ENCODE data around the gene KIF7.

Gene KIF7

DNA sequence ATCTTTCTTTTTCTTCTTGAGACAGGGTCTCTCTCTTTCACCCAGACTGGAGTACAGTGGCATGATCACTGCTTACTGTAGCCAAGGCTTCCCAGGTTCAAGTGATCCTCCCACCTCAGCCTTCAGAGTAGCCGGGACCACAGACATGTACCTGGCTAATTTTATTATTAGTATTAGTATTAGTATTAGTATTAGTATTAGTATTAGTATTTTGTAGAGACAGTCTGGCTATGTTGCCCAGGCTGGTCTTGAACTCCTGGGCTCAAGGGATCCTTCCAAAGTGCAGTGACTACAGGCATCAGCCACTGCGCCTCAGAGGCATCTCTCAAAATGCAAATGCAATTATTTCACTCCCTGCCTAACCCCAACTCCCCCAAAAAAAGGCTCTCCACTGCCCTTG is 1.7 kb downstream of the KIF7 start:
- Histone ChIP-seq H3K9ac (no peak overlapping the region), H3K4me2 (peak overlapping the region in 4 of 11 experiments; percentile 97 to 99 (median 98); a peak in 3 of 22 replicates), H3K27me3 (peaks cover 34 to 49% (median 45%) of the 10 kb centered on the region in 11 experiments), H3K36me3 (peaks cover 0 to 8% (median 3%) of the 10 kb centered on the region in 11 experiments; a peak in 8 of 22 replicates), H3K4me3 (no peak overlapping the region), H3K9me3 (replicated peaks in 1 of 11) (0 out of 22 replicates have a peak, but pooled peaks cover 0 to 2% (median 0%) of the 10 kb centered on the region in 11 experiments), H4K20me1 (peaks cover 0 to 27% (median 3%) of the 10 kb centered on the region in 11 experiments; a peak in 7 of 22 replicates), H3K4me1 (peaks cover 5 to 22% (median 16%) of the 10 kb centered on the region in 10 experiments; a peak in 18 of 20 replicates), H3K27ac (no peak overlapping the region)
- TF ChIP-seq Cebpa-rat (IDR thresholded peaks at IDR 0.05) = no peak

DNA sequence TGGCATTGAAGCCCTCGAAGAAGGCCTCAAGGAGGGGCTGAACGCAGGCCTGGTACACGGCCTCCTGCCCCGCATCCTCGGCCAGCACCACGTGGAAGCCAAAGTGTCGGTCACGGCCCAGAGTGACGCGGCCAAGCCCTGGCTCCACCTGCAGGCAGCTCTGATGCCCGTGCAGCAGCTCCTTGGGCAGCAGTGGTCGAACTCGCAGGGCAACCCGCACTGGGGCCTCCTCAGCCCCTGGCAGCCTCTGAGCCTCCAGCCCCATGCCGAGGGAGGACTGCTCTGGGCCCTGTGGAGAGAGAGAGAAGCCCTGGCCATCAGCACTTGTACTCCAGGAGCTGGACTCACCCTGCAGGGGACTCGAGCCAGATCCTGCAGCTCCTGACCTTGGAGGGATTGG is 2.6 kb downstream of the KIF7 start:
- H3K27me3 ChIP-seq = peaks cover 34 to 48% (median 45%) of the 10 kb centered on the region in 11 experiments
- H3K4me1 ChIP-seq = peaks cover 5 to 22% (median 16%) of the 10 kb centered on the region in 10 experiments; a peak in 18 of 20 replicates
- H3K4me2 ChIP-seq = no peak overlapping the region
- H4K20me1 ChIP-seq = peaks cover 0 to 27% (median 3%) of the 10 kb centered on the region in 11 experiments; a peak in 7 of 22 replicates
- no peak overlapping the region for H3K9ac ChIP-seq
- no peak for TF ChIP-seq Cebpa-rat (IDR thresholded peaks at IDR 0.05)
- no peak overlapping the region for H3K27ac ChIP-seq
- peaks cover 0 to 10% (median 5%) of the 10 kb centered on the region in 11 experiments; a peak in 10 of 22 replicates for H3K36me3 ChIP-seq
- no peak overlapping the region for H3K4me3 ChIP-seq
- 0 out of 22 replicates have a peak, but pooled peaks cover 0 to 9% (median 0%) of the 10 kb centered on the region in 11 experiments for H3K9me3 ChIP-seq (replicated peaks in 1 of 11)

DNA sequence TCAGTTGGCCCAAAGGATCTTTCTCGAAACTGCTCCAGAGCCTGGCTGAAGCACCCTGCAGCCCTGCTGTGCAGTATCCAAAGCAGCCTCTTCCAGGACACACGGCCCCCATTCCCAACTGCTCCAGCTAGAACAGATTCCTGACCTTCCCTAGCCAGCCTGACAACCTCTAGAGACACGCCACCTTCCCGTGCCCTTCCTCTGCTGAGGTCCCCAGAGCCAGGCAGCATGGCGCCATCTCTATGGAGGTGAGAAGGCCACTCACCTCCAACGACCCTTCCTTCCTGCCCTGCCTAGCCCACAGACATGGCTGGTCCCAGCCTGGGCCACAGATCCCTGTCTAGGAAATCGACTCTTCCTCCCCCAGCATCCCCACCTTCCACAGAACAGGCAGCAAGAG is 3.1 kb downstream of the KIF7 start:
- peaks cover 34 to 47% (median 45%) of the 10 kb centered on the region in 11 experiments for H3K27me3 ChIP-seq
- H3K27ac ChIP-seq = no peak overlapping the region
- no peak overlapping the region for H3K4me3 ChIP-seq
- peaks cover 0 to 10% (median 5%) of the 10 kb centered on the region in 11 experiments; a peak in 10 of 22 replicates for H3K36me3 ChIP-seq
- no peak for TF ChIP-seq Cebpa-rat (IDR thresholded peaks at IDR 0.05)
- H3K4me2 ChIP-seq = no peak overlapping the region
- H3K4me1 ChIP-seq = peaks cover 5 to 22% (median 16%) of the 10 kb centered on the region in 10 experiments; a peak in 18 of 20 replicates
- H3K9ac ChIP-seq = no peak overlapping the region
- H4K20me1 ChIP-seq = peaks cover 0 to 27% (median 3%) of the 10 kb centered on the region in 11 experiments; a peak in 7 of 22 replicates
- H3K9me3 ChIP-seq (replicated peaks in 1 of 11) = 0 out of 22 replicates have a peak, but pooled peaks cover 0 to 9% (median 0%) of the 10 kb centered on the region in 11 experiments

DNA sequence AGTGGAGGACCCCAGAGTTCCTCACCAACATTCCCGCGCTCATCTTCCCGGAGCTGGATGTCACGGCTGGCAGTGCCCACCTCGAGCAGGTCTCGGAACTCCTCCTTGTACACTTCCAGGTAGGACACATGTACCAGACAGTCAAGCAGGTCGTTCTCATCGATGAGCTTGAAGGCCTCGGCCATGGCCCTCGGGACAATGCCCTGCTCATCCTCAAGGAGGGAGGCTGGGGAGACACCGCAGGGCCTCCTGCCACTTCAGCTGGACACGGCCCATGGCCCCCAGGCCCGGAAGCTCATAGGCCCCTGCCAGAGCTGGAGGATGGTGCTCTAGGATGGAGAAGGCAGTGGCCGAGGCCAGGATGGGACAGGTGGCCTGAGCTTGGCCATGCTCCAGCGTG is 5.6 kb downstream of the KIF7 start:
- Histone ChIP-seq H4K20me1 (peaks cover 0 to 30% (median 3%) of the 10 kb centered on the region in 11 experiments; a peak in 9 of 22 replicates), H3K27ac (no peak overlapping the region), H3K4me3 (no peak overlapping the region), H3K27me3 (peaks cover 19 to 23% (median 21%) of the 10 kb centered on the region in 11 experiments), H3K4me1 (peaks cover 4 to 11% (median 7%) of the 10 kb centered on the region in 10 experiments; a peak in 17 of 20 replicates), H3K4me2 (no peak overlapping the region), H3K9ac (no peak overlapping the region), H3K9me3 (replicated peaks in 1 of 11) (0 out of 22 replicates have a peak, but pooled peaks cover 0 to 9% (median 0%) of the 10 kb centered on the region in 11 experiments), H3K36me3 (peaks cover 0 to 14% (median 5%) of the 10 kb centered on the region in 11 experiments; a peak in 10 of 22 replicates)
- no peak for TF ChIP-seq Cebpa-rat (IDR thresholded peaks at IDR 0.05)

- no peak for TF ChIP-seq Cebpa-rat (IDR thresholded peaks at IDR 0.05)
- H3K4me1 ChIP-seq = peaks cover 0 to 5% (median 1%) of the 10 kb centered on the region in 10 experiments; a peak in 12 of 20 replicates
- 0 out of 22 replicates have a peak, but pooled peaks cover 0 to 9% (median 0%) of the 10 kb centered on the region in 11 experiments for H3K9me3 ChIP-seq (replicated peaks in 1 of 11)
- no peak overlapping the region for H3K4me2 ChIP-seq
- H3K36me3 ChIP-seq = peaks cover 0 to 14% (median 5%) of the 10 kb centered on the region in 11 experiments; a peak in 10 of 22 replicates
- H3K27me3 ChIP-seq = peaks cover 13 to 17% (median 15%) of the 10 kb centered on the region in 11 experiments
- H3K9ac ChIP-seq = no peak overlapping the region
- H3K27ac ChIP-seq = no peak overlapping the region
- H4K20me1 ChIP-seq = peaks cover 0 to 24% (median 0%) of the 10 kb centered on the region in 11 experiments; a peak in 9 of 22 replicates
- H3K4me3 ChIP-seq = no peak overlapping the region
Measured at GRCh38 chr15:89649013-89649625, 6.1 kb downstream of the KIF7 start.

DNA sequence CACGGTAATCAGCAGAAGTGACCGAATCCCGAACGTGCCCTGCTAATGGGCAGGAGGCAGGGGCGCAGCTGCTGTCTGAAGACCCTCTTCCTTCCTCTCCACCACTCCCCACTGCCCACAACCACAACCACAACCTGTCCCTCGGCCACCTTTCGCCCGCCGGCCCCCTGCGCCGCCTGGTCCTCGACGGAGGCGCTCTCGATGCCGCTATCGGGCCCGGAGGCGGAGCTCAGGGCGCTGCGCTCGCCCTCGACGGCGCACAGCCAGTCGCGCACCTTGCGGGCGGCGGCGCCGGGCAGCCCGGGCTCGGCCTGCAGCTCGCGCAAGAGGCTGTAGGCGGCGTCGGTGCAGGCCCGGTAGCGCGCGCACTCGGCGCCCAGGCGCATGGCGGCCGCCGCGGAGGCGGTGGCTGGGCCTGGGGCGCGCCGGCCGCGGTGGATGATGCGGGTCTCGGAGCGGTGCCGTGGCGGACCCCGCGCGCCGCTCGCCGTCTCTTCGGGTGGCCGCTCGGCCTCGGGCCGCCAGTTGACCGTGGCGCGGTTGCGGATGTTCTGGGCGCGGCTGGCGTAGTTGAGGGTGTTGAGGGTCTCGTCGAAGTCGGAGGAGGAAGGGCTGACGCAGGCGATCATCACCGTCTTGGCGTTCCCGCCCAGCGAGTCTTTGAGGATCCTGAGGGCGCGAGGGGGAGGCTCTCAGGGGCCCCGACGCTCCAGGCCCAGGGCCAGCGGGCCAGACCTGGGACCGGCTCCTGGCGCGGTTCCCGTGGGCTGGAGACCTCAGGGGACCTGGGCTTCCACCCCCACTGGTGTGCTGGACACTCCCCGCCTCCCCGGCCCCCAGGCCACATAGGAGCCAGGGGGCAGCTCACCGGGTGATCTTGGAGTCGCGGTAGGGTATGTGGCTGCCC is 6.9 kb downstream of the KIF7 start:
- Histone ChIP-seq H3K4me3 (no peak overlapping the region), H3K36me3 (peaks cover 0 to 14% (median 5%) of the 10 kb centered on the region in 11 experiments; a peak in 10 of 22 replicates), H3K27me3 (peaks cover 5 to 9% (median 8%) of the 10 kb centered on the region in 11 experiments), H3K4me2 (no peak overlapping the region), H3K9me3 (replicated peaks in 1 of 11) (0 out of 22 replicates have a peak, but pooled peaks cover 0 to 9% (median 0%) of the 10 kb centered on the region in 11 experiments), H3K27ac (no peak overlapping the region), H3K9ac (no peak overlapping the region), H3K4me1 (0 out of 20 replicates have a peak, but pooled peaks cover 0 to 3% (median 0%) of the 10 kb centered on the region in 10 experiments), H4K20me1 (peaks cover 0 to 20% (median 0%) of the 10 kb centered on the region in 11 experiments; a peak in 8 of 22 replicates)
- no peak for TF ChIP-seq Cebpa-rat (IDR thresholded peaks at IDR 0.05)

GRCh38 chr15:89647191-89647851 is 7.9 kb downstream of the KIF7 start:
- H3K27ac ChIP-seq = no peak overlapping the region
- peak overlapping the region in 2 of 11 experiments; percentile 44 to 59; a peak in 4 of 22 replicates for H3K4me2 ChIP-seq
- H3K27me3 ChIP-seq = no peaks in the 10 kb centered on the region
- no peak for TF ChIP-seq Cebpa-rat (IDR thresholded peaks at IDR 0.05)
- no peak overlapping the region for H3K4me3 ChIP-seq
- H3K9me3 ChIP-seq (replicated peaks in 1 of 11) = 0 out of 22 replicates have a peak, but pooled peaks cover 0 to 9% (median 0%) of the 10 kb centered on the region in 11 experiments
- H3K4me1 ChIP-seq = 0 out of 20 replicates have a peak, but pooled peaks cover 0 to 3% (median 0%) of the 10 kb centered on the region in 10 experiments
- H3K9ac ChIP-seq = no peak overlapping the region
- H4K20me1 ChIP-seq = peaks cover 0 to 13% (median 0%) of the 10 kb centered on the region in 11 experiments; a peak in 6 of 22 replicates
- peaks cover 0 to 14% (median 1%) of the 10 kb centered on the region in 11 experiments; a peak in 10 of 22 replicates for H3K36me3 ChIP-seq

All from BLaER1 treated with 17β-estradiol and CSF1 and Interleukin-3, amounts not matched to agents 10 nM and 100 nM (cell line).